ENCODE measurements around the gene FTL.

The FTL gene

DNA sequence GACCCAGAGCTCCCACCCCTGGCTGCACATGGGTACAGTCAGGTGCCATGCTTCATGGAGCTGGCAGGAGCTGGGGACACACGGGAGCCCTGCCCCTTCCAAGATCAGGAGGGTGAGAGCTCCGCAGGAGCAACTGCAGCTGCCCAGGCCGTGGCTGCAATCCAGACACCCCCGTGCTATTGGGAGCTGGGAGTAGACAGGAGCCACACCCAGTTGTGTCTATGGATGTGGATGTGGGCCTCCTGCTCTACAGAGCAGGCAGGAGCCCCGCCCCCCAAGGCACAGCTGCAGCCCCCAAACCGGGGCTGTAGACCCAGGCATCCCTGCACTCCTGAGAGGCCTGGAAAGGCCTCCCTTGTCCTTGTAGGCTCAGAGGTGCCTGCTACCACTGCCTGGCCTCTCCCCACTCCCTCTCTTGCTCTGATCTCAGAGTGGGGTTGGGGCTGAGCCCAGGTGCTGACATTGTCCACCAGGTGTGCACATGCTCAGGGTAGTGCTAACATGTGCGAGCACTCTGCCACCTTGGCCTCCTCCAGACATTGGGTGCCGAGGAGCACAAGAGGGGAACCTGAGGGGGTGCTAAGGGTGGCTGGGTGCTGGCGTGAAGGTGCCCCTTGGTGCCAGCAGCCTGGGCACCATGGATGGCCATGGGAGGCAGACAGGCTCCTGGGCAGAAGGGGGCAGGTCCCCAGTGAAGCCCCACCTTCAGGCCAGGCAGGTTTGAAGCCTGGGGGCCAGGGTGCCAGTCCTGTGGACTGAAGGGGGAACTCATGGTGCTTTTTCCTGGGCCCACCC lies 18.4 kb upstream of the FTL start:
- no peak overlapping the region for H3K4me3 ChIP-seq (ENCODE audit: low read depth, low read length)
- TF ChIP-seq, protein P1, sequence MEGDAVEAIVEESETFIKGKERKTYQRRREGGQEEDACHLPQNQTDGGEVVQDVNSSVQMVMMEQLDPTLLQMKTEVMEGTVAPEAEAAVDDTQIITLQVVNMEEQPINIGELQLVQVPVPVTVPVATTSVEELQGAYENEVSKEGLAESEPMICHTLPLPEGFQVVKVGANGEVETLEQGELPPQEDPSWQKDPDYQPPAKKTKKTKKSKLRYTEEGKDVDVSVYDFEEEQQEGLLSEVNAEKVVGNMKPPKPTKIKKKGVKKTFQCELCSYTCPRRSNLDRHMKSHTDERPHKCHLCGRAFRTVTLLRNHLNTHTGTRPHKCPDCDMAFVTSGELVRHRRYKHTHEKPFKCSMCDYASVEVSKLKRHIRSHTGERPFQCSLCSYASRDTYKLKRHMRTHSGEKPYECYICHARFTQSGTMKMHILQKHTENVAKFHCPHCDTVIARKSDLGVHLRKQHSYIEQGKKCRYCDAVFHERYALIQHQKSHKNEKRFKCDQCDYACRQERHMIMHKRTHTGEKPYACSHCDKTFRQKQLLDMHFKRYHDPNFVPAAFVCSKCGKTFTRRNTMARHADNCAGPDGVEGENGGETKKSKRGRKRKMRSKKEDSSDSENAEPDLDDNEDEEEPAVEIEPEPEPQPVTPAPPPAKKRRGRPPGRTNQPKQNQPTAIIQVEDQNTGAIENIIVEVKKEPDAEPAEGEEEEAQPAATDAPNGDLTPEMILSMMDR (IDR thresholded peaks at IDR 0.05; ENCODE audit: low read depth, low read length), result no peak

DNA sequence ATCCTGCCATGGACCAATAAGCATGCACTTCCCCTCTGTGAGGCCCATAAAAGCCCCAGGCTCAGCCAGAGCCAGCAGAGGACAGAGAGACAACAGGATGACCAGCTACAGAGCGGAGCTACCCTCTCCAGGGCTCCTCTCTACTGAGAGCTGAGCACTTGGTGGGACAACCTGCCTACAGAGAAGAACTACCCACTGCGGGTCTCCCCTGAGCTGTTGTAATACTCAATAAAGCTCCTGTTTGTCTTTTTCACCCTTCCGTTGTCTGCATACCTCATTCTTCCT lies 17.9 kb upstream of the FTL start:
- H3K4me3 ChIP-seq (ENCODE audit: low read depth, low read length), result no peak overlapping the region
- TF ChIP-seq, protein P1 (IDR thresholded peaks at IDR 0.05; ENCODE audit: low read depth, low read length), result no peak

DNA sequence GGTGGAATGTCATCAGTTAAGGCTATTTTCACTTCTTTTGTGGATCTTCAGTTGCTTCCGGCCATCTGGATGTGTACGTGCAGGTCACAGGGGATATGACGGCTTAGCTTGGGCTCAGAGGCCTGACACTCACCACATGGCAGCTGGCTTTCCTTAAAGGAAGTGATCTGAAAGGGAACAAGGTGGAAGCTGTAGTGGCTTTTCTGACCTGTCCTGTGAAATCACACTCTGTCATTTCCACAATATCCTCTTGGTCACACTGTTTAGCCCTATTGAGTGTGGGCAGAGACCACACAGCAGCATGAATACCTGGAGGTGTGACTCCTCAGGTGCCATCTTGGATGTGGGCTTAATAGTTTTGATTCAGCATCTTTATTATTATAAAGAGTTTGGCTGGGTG lies 14.9 kb upstream of the FTL start:
- TF ChIP-seq, protein P1 (IDR thresholded peaks at IDR 0.05; ENCODE audit: low read depth, low read length), result no peak
- H3K4me3 ChIP-seq (ENCODE audit: low read depth, low read length), result no peak overlapping the region

DNA sequence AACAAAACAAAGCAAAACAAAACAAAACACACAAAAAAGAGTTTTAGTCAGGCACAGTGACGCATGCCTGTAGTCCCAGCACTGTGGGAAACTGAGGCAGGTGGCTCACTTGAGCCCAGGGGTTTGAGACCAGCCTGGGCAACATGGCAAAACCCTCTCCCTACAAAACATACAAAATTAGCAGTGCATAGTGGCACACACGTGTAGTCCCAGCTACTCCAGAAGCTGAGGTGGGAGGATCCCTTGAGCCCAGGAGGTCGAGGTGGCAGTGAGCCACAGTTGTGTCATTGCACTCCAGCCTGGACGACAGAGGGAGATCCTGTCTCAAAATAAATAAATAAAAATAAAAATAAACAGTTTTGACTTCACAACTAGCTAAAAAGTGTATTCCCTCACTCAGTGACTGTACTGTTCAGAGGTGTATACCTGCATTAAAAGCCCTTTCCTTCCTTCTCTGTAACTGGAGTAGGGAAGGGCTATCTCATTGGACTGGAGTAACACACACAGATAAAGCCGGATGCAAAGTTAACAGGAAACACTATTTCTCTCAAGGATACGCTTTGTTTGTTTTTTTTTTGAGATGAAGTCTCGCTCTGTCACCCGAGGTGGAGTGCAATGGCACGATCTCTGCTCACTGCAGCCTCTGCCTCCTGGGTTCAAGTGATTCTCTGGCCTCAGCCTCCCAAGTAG lies 14.1 kb upstream of the FTL start:
- TF ChIP-seq, protein P1 (IDR thresholded peaks at IDR 0.05; ENCODE audit: low read depth, low read length), result no peak
- H3K4me3 ChIP-seq (ENCODE audit: low read depth, low read length), result no peak overlapping the region

DNA sequence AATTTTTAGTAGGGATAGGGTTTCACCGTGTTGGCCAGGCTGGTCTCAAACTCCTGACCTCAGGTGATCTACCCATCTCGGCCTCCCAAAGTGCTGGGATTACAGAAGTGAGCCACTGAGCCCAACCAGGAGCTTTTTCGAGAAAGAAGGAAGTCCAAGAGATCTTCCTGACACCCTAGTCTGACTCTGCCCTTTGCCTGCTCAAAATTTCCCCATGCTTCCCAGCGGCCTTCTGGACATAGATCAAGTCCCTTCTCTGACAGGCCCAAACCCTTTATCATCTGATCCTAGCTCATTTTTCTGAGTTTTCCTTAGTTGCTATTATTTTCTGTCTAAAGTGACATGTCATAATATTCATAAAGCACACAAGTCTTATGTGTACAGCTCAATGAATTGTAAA lies 12.0 kb upstream of the FTL start:
- H3K4me3 ChIP-seq (ENCODE audit: low read depth, low read length), result no peak overlapping the region
- TF ChIP-seq, protein P1 (IDR thresholded peaks at IDR 0.05; ENCODE audit: low read depth, low read length), result no peak

DNA sequence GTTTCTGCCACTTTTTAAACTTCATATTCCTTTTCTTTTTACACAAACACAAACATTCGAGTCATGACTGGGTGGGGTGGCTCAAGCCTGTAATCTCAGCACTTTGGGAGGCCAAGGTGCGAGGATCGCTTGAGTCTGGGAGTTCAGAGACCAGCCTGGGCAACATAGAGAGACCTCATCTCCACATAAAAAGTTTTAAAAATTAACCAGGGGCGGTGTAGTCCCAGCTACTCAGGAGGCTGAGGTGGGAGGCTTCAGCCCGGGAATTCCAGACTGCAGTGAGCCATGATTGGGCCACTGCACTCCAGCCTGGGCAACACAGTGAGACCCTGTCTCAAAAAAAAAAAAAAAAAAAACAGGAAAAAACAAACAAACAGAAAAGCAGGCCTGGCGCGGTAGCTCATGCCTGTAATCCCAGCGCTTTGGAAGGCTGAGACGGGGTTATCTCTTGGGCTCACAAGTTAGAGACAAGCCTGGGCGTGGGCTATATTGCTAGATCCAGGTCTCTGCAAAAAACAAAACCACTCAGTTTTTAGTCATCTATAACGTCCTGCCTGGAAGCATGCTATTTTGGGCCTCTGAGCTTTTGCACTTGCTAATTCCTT lies 11.0 kb upstream of the FTL start:
- TF ChIP-seq, protein P1 (IDR thresholded peaks at IDR 0.05; ENCODE audit: low read depth, low read length), result no peak
- H3K4me3 ChIP-seq (ENCODE audit: low read depth, low read length), result peak overlapping the region; percentile 94

Data from WI38 (cell line).